SIG-M5 treated with dmso at 0.1 percent for 504 hours (cell line): Measurements from ENCODE around the gene CDKL5.

Experiments
- DNase-seq: peaks from one replicate; lab custom pipeline; 2025; ENCODE audit not compliant: unreplicated experiment; lab: John Stamatoyannopoulos, UW

CDKL5 gene

GRCh38 chrX:18640686-18641085, 215.3 kb downstream of the CDKL5 start:
- no peak for DNase-seq

- DNase-seq = no peak
Measured at GRCh38 chrX:18643243-18643642, 217.8 kb downstream of the CDKL5 start.

- no peak for DNase-seq
Measured at GRCh38 chrX:18643853-18644252, 218.4 kb downstream of the CDKL5 start.

GRCh38 chrX:18647621-18648020, 222.2 kb downstream of the CDKL5 start:
- DNase-seq = no peak

GRCh38 chrX:18649498-18649951, 224.1 kb downstream of the CDKL5 start:
- DNase-seq = no peak

GRCh38 chrX:18650662-18651061, 225.3 kb downstream of the CDKL5 start:
- DNase-seq = no peak

GRCh38 chrX:18652636-18653035, 227.2 kb downstream of the CDKL5 start:
- DNase-seq = no peak

- DNase-seq = no peak
Measured at GRCh38 chrX:18654875-18655836, 229.7 kb downstream of the CDKL5 start.

- no peak for DNase-seq
Measured at GRCh38 chrX:18661273-18661672, 235.9 kb downstream of the CDKL5 start.

GRCh38 chrX:18664947-18665346, 239.5 kb downstream of the CDKL5 start:
- no peak for DNase-seq

- no peak for DNase-seq
Measured at GRCh38 chrX:18666614-18667013, 241.2 kb downstream of the CDKL5 start.

- DNase-seq = peak; percentile 70
Measured at GRCh38 chrX:18668071-18668835, 242.8 kb downstream of the CDKL5 start.

- DNase-seq = no peak
Measured at GRCh38 chrX:18672008-18672407, 246.6 kb downstream of the CDKL5 start, which contains the start of gene RS1. Gene RS1, minus strand, starts transcription at chrX:18672108. Its CDS starts 40 bp downstream, at chrX:18672068.

GRCh38 chrX:18674417-18674787, 249.0 kb downstream of the CDKL5 start:
- DNase-seq = no peak

GRCh38 chrX:18674788-18675735, 249.7 kb downstream of the CDKL5 start:
- DNase-seq = peak; percentile 45

- no peak for DNase-seq
Measured at GRCh38 chrX:18676050-18676449, 250.6 kb downstream of the CDKL5 start.

GRCh38 chrX:18676470-18676869, 251.1 kb downstream of the CDKL5 start:
- DNase-seq = no peak

- DNase-seq = no peak
Measured at GRCh38 chrX:18677161-18677869, 251.9 kb downstream of the CDKL5 start.

- DNase-seq = no peak
Measured at GRCh38 chrX:18681996-18682395, 256.6 kb downstream of the CDKL5 start.

GRCh38 chrX:18682979-18683387, 257.6 kb downstream of the CDKL5 start:
- no peak for DNase-seq
